Activated naive CD4-positive, alpha-beta T cell treated with anti-CD3 and anti-CD28 coated beads for 36 hours (primary cell): ENCODE measurements around the gene XPR1. TPM values are rescaled to one million over a fixed set of nuclear protein-coding genes. Genes with fewer than 3 reads are reported as not detected.
"Not testable (repeated sequence)": the region's sequence is repeated elsewhere in the genome, so short reads cannot be mapped to it uniquely, and the experiment has no call there.

Source experiments
- CTCF ChIA-PET: fragments of 350-600 bp; sonication (Branson Sonifier 250); formaldehyde crosslinking; loops from one replicate; lab custom pipeline; 2021; ENCODE audit warnings: antibody characterized with exemption; lab: Charles Lee
- DNase-seq: peaks from one replicate; pipeline ENCODE4 v3.0.0-alpha.2; 2020
- H3K27ac Mint-ChIP-seq: one replicate; pipeline ENCODE4 v1.8.0; 2021; ENCODE audit warnings: mild to moderate bottlenecking, mixed read lengths
- H3K27me3 Mint-ChIP-seq: one replicate; pipeline ENCODE4 v1.8.0; 2021; ENCODE audit warnings: low read depth, mixed read lengths
- H3K36me3 Mint-ChIP-seq: one replicate; pipeline ENCODE4 v1.8.0; 2021; ENCODE audit warnings: low read depth, mixed read lengths
- H3K4me1 Mint-ChIP-seq: one replicate; pipeline ENCODE4 v1.8.0; 2021; ENCODE audit warnings: low read depth, mixed read lengths
- H3K4me3 Mint-ChIP-seq: one replicate; pipeline ENCODE4 v1.8.0; 2021; ENCODE audit warnings: mild to moderate bottlenecking, moderate library complexity, mixed read lengths
- H3K9me3 Mint-ChIP-seq: one replicate; pipeline ENCODE4 v1.8.0; 2021; ENCODE audit warnings: mixed read lengths
- intact Hi-C: fragments of 100-400 bp; cut with micrococcal nuclease; formaldehyde crosslinking; loops from one replicate; pipeline ENCODE4 v1.15.1; 2023
- total RNA-seq, 2 experiments: library from RNA; stranded (reverse); gene quantifications; one replicate each; pipeline ENCODE4 v1.2.3, GENCODE V29; 2021

XPR1 gene
- total RNA-seq, 2 experiments from 2014 or later = 14.8 to 18.1 TPM

GRCh38 chr1:180698580-180698979 is 66.8 kb downstream of the XPR1 start:
- Mint-ChIP-seq H3K9me3 (peaks cover 53% of the 10 kb centered on the region), H3K27me3 (no peaks in the 10 kb centered on the region), H3K27ac (no peak overlapping the region), H3K4me3 (no peak overlapping the region), H3K4me1 (no peaks in the 10 kb centered on the region), H3K36me3 (peaks cover 41% of the 10 kb centered on the region)
- intact Hi-C loops = no loop called here
- CTCF ChIA-PET = no interaction called here
- no peak for DNase-seq

GRCh38 chr1:180702376-180702775 is 70.6 kb downstream of the XPR1 start:
- peaks cover 26% of the 10 kb centered on the region for H3K36me3 Mint-ChIP-seq
- H3K27me3 Mint-ChIP-seq, H3K27ac Mint-ChIP-seq, intact Hi-C loops, H3K4me1 Mint-ChIP-seq, H3K4me3 Mint-ChIP-seq, CTCF ChIA-PET, DNase-seq: not testable (repeated sequence)
- peaks cover 26% of the 10 kb centered on the region for H3K9me3 Mint-ChIP-seq

GRCh38 chr1:180710746-180711145 is 78.9 kb downstream of the XPR1 start:
- CTCF ChIA-PET = interaction anchor here (0.6 kb wide), 1 partner anchor 20 kb away, joined by 3 read pairs; no protein-coding TSS in a partner anchor
- H3K4me1 Mint-ChIP-seq, H3K4me3 Mint-ChIP-seq, DNase-seq, H3K27ac Mint-ChIP-seq, intact Hi-C loops, H3K27me3 Mint-ChIP-seq: not testable (repeated sequence)
- peaks cover 13% of the 10 kb centered on the region for H3K9me3 Mint-ChIP-seq
- H3K36me3 Mint-ChIP-seq = peaks cover 23% of the 10 kb centered on the region

- H3K4me1 Mint-ChIP-seq, DNase-seq, H3K27ac Mint-ChIP-seq, H3K4me3 Mint-ChIP-seq, H3K27me3 Mint-ChIP-seq, intact Hi-C loops: not testable (repeated sequence)
- Mint-ChIP-seq H3K36me3 (peaks cover 21% of the 10 kb centered on the region), H3K9me3 (peaks cover 13% of the 10 kb centered on the region)
- CTCF ChIA-PET = interaction anchor here (0.5 kb wide), 1 partner anchor 115 kb away, joined by 3 read pairs; no protein-coding TSS in a partner anchor
Observed at GRCh38 chr1:180711260-180711659, 79.4 kb downstream of the XPR1 start.

- H3K4me1 Mint-ChIP-seq = no peaks in the 10 kb centered on the region
- H3K4me3 Mint-ChIP-seq = no peak overlapping the region
- intact Hi-C loops = no loop called here
- H3K36me3 Mint-ChIP-seq = peaks cover 12% of the 10 kb centered on the region
- DNase-seq = no peak
- H3K27me3 Mint-ChIP-seq = no peaks in the 10 kb centered on the region
- H3K9me3 Mint-ChIP-seq = peaks cover 4% of the 10 kb centered on the region
- CTCF ChIA-PET = no interaction called here
- peak overlapping the region; percentile 36 for H3K27ac Mint-ChIP-seq
Observed at GRCh38 chr1:180720753-180721152, 88.9 kb downstream of the XPR1 start.

- Mint-ChIP-seq H3K36me3 (peaks cover 19% of the 10 kb centered on the region), H3K27ac (no peak overlapping the region), H3K27me3 (no peaks in the 10 kb centered on the region), H3K4me1 (no peaks in the 10 kb centered on the region), H3K9me3 (peaks cover 10% of the 10 kb centered on the region), H3K4me3 (no peak overlapping the region)
- no peak for DNase-seq
- CTCF ChIA-PET = no interaction called here
- intact Hi-C loops = no loop called here
Observed at GRCh38 chr1:180722586-180722985, 90.8 kb downstream of the XPR1 start.

- no peak for DNase-seq
- intact Hi-C loops = no loop called here
- Mint-ChIP-seq H3K36me3 (peaks cover 26% of the 10 kb centered on the region), H3K27me3 (no peaks in the 10 kb centered on the region), H3K4me3 (no peak overlapping the region), H3K4me1 (no peaks in the 10 kb centered on the region), H3K27ac (no peak overlapping the region), H3K9me3 (peaks cover 21% of the 10 kb centered on the region)
- CTCF ChIA-PET = no interaction called here
Observed at GRCh38 chr1:180724055-180724454, 92.2 kb downstream of the XPR1 start.

GRCh38 chr1:180726024-180726423 is 94.2 kb downstream of the XPR1 start:
- DNase-seq, CTCF ChIA-PET, H3K4me1 Mint-ChIP-seq, H3K27me3 Mint-ChIP-seq, intact Hi-C loops, H3K4me3 Mint-ChIP-seq, H3K27ac Mint-ChIP-seq: not testable (repeated sequence)
- Mint-ChIP-seq H3K9me3 (peaks cover 32% of the 10 kb centered on the region), H3K36me3 (peaks cover 40% of the 10 kb centered on the region)

GRCh38 chr1:180727751-180728150 is 95.9 kb downstream of the XPR1 start:
- CTCF ChIA-PET, H3K4me1 Mint-ChIP-seq, H3K27ac Mint-ChIP-seq, H3K4me3 Mint-ChIP-seq, H3K27me3 Mint-ChIP-seq, DNase-seq, intact Hi-C loops: not testable (repeated sequence)
- Mint-ChIP-seq H3K9me3 (peaks cover 41% of the 10 kb centered on the region), H3K36me3 (peaks cover 45% of the 10 kb centered on the region)

GRCh38 chr1:180728472-180729106 is 96.8 kb downstream of the XPR1 start:
- Mint-ChIP-seq H3K27ac (no peak overlapping the region), H3K36me3 (peaks cover 51% of the 10 kb centered on the region), H3K9me3 (peaks cover 48% of the 10 kb centered on the region), H3K4me3 (no peak overlapping the region), H3K27me3 (no peaks in the 10 kb centered on the region), H3K4me1 (no peaks in the 10 kb centered on the region)
- CTCF ChIA-PET = no interaction called here
- intact Hi-C loops = no loop called here
- DNase-seq = no peak

GRCh38 chr1:180731131-180731530 is 99.3 kb downstream of the XPR1 start:
- H3K4me3 Mint-ChIP-seq = no peak overlapping the region
- H3K4me1 Mint-ChIP-seq = no peaks in the 10 kb centered on the region
- peaks cover 61% of the 10 kb centered on the region for H3K36me3 Mint-ChIP-seq
- no peak overlapping the region for H3K27ac Mint-ChIP-seq
- no peaks in the 10 kb centered on the region for H3K27me3 Mint-ChIP-seq
- CTCF ChIA-PET = no interaction called here
- no peak for DNase-seq
- peaks cover 57% of the 10 kb centered on the region for H3K9me3 Mint-ChIP-seq
- intact Hi-C loops = no loop called here

- Mint-ChIP-seq H3K4me3 (no peak overlapping the region), H3K9me3 (peaks cover 62% of the 10 kb centered on the region), H3K36me3 (peaks cover 56% of the 10 kb centered on the region), H3K27ac (no peak overlapping the region), H3K4me1 (no peaks in the 10 kb centered on the region), H3K27me3 (no peaks in the 10 kb centered on the region)
- DNase-seq = no peak
- intact Hi-C loops = no loop called here
- CTCF ChIA-PET = no interaction called here
Observed at GRCh38 chr1:180732866-180733265, 101.0 kb downstream of the XPR1 start.

GRCh38 chr1:180734366-180734765 is 102.5 kb downstream of the XPR1 start:
- intact Hi-C loops = no loop called here
- Mint-ChIP-seq H3K4me1 (no peaks in the 10 kb centered on the region), H3K36me3 (peaks cover 55% of the 10 kb centered on the region), H3K4me3 (no peak overlapping the region), H3K27me3 (no peaks in the 10 kb centered on the region), H3K27ac (no peak overlapping the region), H3K9me3 (peaks cover 57% of the 10 kb centered on the region)
- CTCF ChIA-PET = interaction anchor here (0.7 kb wide), 1 partner anchor 377 kb away, joined by 3 read pairs; no protein-coding TSS in a partner anchor
- DNase-seq = no peak
